Neuronal stem cell (in vitro differentiated cells): ENCODE results near the gene MAPK11.

Experiments
- DNase-seq: peaks from one replicate; pipeline ENCODE4 v3.0.0-alpha.2; 2013; ENCODE audit warnings: low spot score
- H2AFZ ChIP-seq: one replicate; pipeline ENCODE4 v1.6.1; 2013; ENCODE audit warnings: mild to moderate bottlenecking, low read length, inconsistent platforms
- H2AK5ac ChIP-seq: 2 replicates; pipeline ENCODE4 v1.6.1; 2013; ENCODE audit warnings: low read depth, mild to moderate bottlenecking, inconsistent platforms, low read length, moderate library complexity, mixed read lengths
- H2BK120ac ChIP-seq: 2 replicates; pipeline ENCODE4 v1.6.1; 2013; ENCODE audit warnings: low read depth, mild to moderate bottlenecking, inconsistent platforms, low read length, moderate library complexity, mixed read lengths
- H2BK12ac ChIP-seq: one replicate; pipeline ENCODE4 v1.6.1; 2013; ENCODE audit warnings: low read length, inconsistent platforms
- H2BK15ac ChIP-seq: 2 replicates; pipeline ENCODE4 v1.6.1; 2013; ENCODE audit warnings: mild to moderate bottlenecking, low read length, inconsistent platforms, mixed read lengths
- H2BK5ac ChIP-seq: one replicate; pipeline ENCODE4 v1.6.1; 2013; ENCODE audit warnings: inconsistent platforms, mild to moderate bottlenecking, low read length, moderate library complexity
- H3K14ac ChIP-seq: one replicate; pipeline ENCODE4 v1.6.1; 2013; ENCODE audit warnings: low read length, inconsistent platforms
- H3K18ac ChIP-seq: 2 replicates; pipeline ENCODE4 v1.6.1; 2013; ENCODE audit warnings: low read length, inconsistent platforms
- H3K23ac ChIP-seq: 2 replicates; pipeline ENCODE4 v1.6.1; 2013; ENCODE audit warnings: low read depth, mild to moderate bottlenecking, mixed read lengths, low read length, inconsistent platforms; ENCODE audit not compliant: poor library complexity
- H3K27ac ChIP-seq: replicated peaks from 3 replicates; pipeline ENCODE4 v1.5.1; 2013; ENCODE audit warnings: low read length, inconsistent platforms
- H3K27me3 ChIP-seq, 3 experiments: 2 replicates each; pipeline ENCODE4 v1.6.1; 2013; ENCODE audit warnings: low read length in 3 of 3, mild to moderate bottlenecking in 2 of 3, inconsistent platforms in 1 of 3, low read depth in 1 of 3, mixed read lengths in 1 of 3, moderate library complexity in 1 of 3; ENCODE audit not compliant: control insufficient read depth in 3 of 3, insufficient read depth in 3 of 3
- H3K36me3 ChIP-seq, 2 donors: replicated peaks in 1 of 2; 2 replicates each; pipeline ENCODE4 v1.6.1; 2013; ENCODE audit warnings: low read length in 2 of 2; ENCODE audit not compliant: control insufficient read depth in 2 of 2, insufficient read depth in 2 of 2
- H3K4ac ChIP-seq: 2 replicates; pipeline ENCODE4 v1.6.1; 2013; ENCODE audit warnings: inconsistent platforms, mild to moderate bottlenecking, low read length, moderate library complexity
- H3K4me1 ChIP-seq, 2 donors: 1 replicate in 1 of 2; 2 replicates in 1 of 2; pipeline ENCODE4 v1.6.1; 2013; ENCODE audit warnings: low read length in 2 of 2, low read depth in 1 of 2; ENCODE audit not compliant: control insufficient read depth in 2 of 2, insufficient read depth in 1 of 2
- H3K4me2 ChIP-seq: one replicate; pipeline ENCODE4 v1.6.1; 2013; ENCODE audit warnings: mild to moderate bottlenecking, low read length, inconsistent platforms; ENCODE audit not compliant: insufficient read depth, poor library complexity, severe bottlenecking
- H3K4me3 ChIP-seq, 2 donors: 2 replicates each; pipeline ENCODE4 v1.5.1; 2013; ENCODE audit warnings: low read length in 2 of 2, mild to moderate bottlenecking in 2 of 2, inconsistent platforms in 1 of 2, moderate library complexity in 1 of 2
- H3K79me1 ChIP-seq: one replicate; pipeline ENCODE4 v1.6.1; 2013; ENCODE audit warnings: low read depth, mild to moderate bottlenecking, inconsistent platforms, low read length, moderate library complexity
- H3K9ac ChIP-seq: one replicate; pipeline ENCODE4 v1.6.1; 2013; ENCODE audit warnings: mild to moderate bottlenecking, low read depth, low read length, inconsistent platforms; ENCODE audit not compliant: poor library complexity
- H3K9me3 ChIP-seq, 2 donors: replicated peaks in 1 of 2; 2 replicates each; pipeline versions ENCODE3 to v1.6.1; 2013; ENCODE audit warnings: low read length in 2 of 2, mild to moderate bottlenecking in 2 of 2, inconsistent platforms in 1 of 2, low read depth in 1 of 2, mixed read lengths in 1 of 2, moderate library complexity in 1 of 2; ENCODE audit not compliant: control insufficient read depth in 2 of 2, insufficient read depth in 1 of 2
- H4K8ac ChIP-seq: one replicate; pipeline ENCODE4 v1.6.1; 2013; ENCODE audit warnings: low read depth, mild to moderate bottlenecking, inconsistent platforms, low read length, moderate library complexity
- H4K91ac ChIP-seq: one replicate; pipeline ENCODE4 v1.6.1; 2013; ENCODE audit warnings: low read length, low read depth, mild to moderate bottlenecking, inconsistent platforms; ENCODE audit not compliant: poor library complexity
- WGBS, 2 donors: extraction: QIAGEN DNeasy Blood & Tissue Kit; methylation state at CpG; one replicate each; pipeline ENCODE4 v1.1.7; 2013; ENCODE audit warnings: missing lambda C conversion rate in 2 of 2, mixed read lengths in 1 of 2; ENCODE audit not compliant: insufficient read length in 2 of 2, insufficient replicate concordance in 1 of 2; ENCODE audit errors: extremely low coverage in 2 of 2; 5-methylcytosine and 5-hydroxymethylcytosine counted together

Gene MAPK11

DNA sequence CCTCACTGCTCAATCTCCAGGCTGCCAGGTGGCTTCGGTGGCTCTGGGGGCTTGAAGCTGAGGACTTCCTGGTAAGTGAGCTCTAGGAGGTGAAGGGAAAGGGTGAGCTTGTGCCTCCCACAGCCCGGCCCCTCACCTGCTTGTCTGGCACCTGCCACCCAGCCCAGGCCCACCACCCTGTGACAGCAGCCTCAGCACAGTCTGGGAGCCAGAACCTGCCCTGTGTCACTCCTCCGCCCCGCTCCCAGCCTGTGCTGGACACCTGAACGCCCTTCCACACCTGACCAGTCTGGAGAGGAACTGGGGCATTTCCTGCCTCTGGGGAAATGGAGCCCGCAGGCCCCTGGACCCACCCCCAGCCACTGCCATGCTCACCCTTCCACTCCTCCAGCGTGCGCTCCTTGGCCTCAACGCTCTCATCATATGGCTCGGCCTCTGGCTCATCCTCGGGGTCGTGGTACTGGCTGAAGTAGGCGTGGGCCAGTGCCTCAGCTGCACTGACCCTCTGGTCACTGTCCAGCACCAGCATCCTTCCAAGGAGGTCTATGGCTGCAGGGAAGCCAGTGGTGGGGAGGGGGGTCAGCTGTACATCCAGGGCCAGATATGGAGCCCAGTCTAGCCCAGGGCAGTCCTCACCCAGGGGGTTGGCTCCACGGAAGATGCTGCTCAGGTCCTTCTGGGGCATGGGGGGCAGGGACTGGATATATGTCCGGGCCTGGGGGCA, 5.1 kb downstream of the MAPK11 start:
- H3K27ac ChIP-seq: no peak overlapping the region
- H2BK15ac ChIP-seq: peak overlapping the region; percentile 95
- no peak overlapping the region for H2AFZ ChIP-seq
- H3K9ac ChIP-seq: no peak overlapping the region
- no CpG with 5 or more reads among the region's 15 CpGs for WGBS, 2 donors
- H3K79me1 ChIP-seq: peaks cover 6% of the 10 kb centered on the region
- H2BK120ac ChIP-seq: no peak overlapping the region
- peak overlapping the region; percentile 60 for H2BK12ac ChIP-seq
- H3K4me2 ChIP-seq: no peak overlapping the region
- H3K36me3 ChIP-seq: peaks cover 0 to 17% of the 10 kb centered on the region in 2 donors
- peak overlapping the region; percentile 27 for H3K18ac ChIP-seq
- no peak overlapping the region for H3K4me3 ChIP-seq
- peaks cover 0 to 7% (median 0%) of the 10 kb centered on the region in 3 experiments for H3K27me3 ChIP-seq
- H4K8ac ChIP-seq: peak overlapping the region; percentile 9
- peak overlapping the region; percentile 63 for H2BK5ac ChIP-seq
- peaks cover 4% of the 10 kb centered on the region in 2 donors for H3K9me3 ChIP-seq
- H3K4ac ChIP-seq: no peak overlapping the region
- no peak overlapping the region for H4K91ac ChIP-seq
- peak overlapping the region; percentile 85 for H2AK5ac ChIP-seq
- no peak overlapping the region for H3K14ac ChIP-seq
- DNase-seq: no peak
- peaks cover 11 to 24% of the 10 kb centered on the region in 2 donors for H3K4me1 ChIP-seq
- peak overlapping the region; percentile 48 for H3K23ac ChIP-seq

GRCh38 chr22:50264104-50264745, 6.0 kb downstream of the MAPK11 start:
- peak overlapping the region; percentile 97 for H2AK5ac ChIP-seq
- H2BK15ac ChIP-seq: peak overlapping the region; percentile 95
- H3K9ac ChIP-seq: no peak overlapping the region
- H2BK12ac ChIP-seq: peak overlapping the region; percentile 84
- no peak overlapping the region for H2AFZ ChIP-seq
- no CpG with 5 or more reads among the region's 15 CpGs for WGBS, 2 donors
- no peak overlapping the region for H4K8ac ChIP-seq
- peaks cover 10% of the 10 kb centered on the region for H3K79me1 ChIP-seq
- no peak overlapping the region for H4K91ac ChIP-seq
- H3K27ac ChIP-seq: no peak overlapping the region
- H3K18ac ChIP-seq: no peak overlapping the region
- H3K4me2 ChIP-seq: no peak overlapping the region
- no peak overlapping the region for H3K4me3 ChIP-seq
- H3K27me3 ChIP-seq: peaks cover 0 to 2% (median 0%) of the 10 kb centered on the region in 3 experiments
- no peak overlapping the region for H3K23ac ChIP-seq
- no peak overlapping the region for H2BK5ac ChIP-seq
- no peak overlapping the region for H3K4ac ChIP-seq
- no peak overlapping the region for H2BK120ac ChIP-seq
- peaks cover 4% of the 10 kb centered on the region in 2 donors for H3K9me3 ChIP-seq
- peaks cover 11 to 20% of the 10 kb centered on the region in 2 donors for H3K4me1 ChIP-seq
- H3K36me3 ChIP-seq: peaks cover 0 to 17% of the 10 kb centered on the region in 2 donors
- no peak for DNase-seq
- H3K14ac ChIP-seq: no peak overlapping the region

DNA sequence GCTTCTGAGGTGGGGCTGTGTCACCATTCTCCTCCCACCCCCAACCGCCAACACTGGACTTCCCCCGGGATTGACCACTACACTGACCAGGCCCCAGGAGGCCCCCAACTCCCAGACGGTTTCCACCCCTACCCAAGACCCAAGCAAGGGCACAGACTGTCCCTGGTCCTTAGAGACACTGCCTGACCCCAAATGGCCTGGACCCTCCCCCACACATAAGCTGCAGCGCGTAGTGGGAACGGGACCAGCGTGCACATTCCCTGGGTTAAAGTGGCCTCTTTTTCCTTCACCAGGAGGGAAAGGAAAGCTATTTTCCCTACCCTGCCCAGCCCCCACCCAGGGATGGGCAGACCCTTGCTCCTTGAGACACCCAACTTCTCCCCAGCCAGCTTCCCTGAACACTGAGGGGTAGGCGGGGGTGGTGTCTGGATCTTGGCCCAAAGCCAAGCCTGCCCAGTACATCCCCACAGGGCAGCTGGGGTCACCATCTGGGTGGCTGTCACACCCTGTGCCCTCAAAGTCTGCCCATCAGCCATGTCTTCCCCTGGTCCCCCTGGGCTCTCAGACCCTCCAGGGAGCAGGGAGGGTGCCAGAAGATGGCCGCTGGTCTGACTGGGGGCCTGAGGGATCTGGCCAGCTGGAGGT, 7.1 kb downstream of the MAPK11 start:
- peaks cover 0 to 24% of the 10 kb centered on the region in 2 donors for H3K36me3 ChIP-seq
- DNase-seq: no peak

More for the DNA sequence above, 7.1 kb downstream of the MAPK11 start:
- Histone ChIP-seq H3K4me1 (peaks cover 11 to 18% of the 10 kb centered on the region in 2 donors), H3K4me3 (no peak overlapping the region), H4K8ac (no peak overlapping the region), H2BK120ac (peak overlapping the region; percentile 88), H2AFZ (no peak overlapping the region), H3K9me3 (peaks cover 4% of the 10 kb centered on the region in 2 donors), H2AK5ac (peak overlapping the region; percentile 99), H4K91ac (peak overlapping the region; percentile 26), H3K18ac (peak overlapping the region; percentile 96), H3K23ac (peak overlapping the region; percentile 29), H2BK12ac (peak overlapping the region; percentile 89), H3K79me1 (peaks cover 15% of the 10 kb centered on the region), H3K27ac (no peak overlapping the region), H3K4ac (no peak overlapping the region), H3K9ac (no peak overlapping the region), H2BK5ac (peak overlapping the region; percentile 98), H3K4me2 (no peak overlapping the region), H3K27me3 (no peaks in the 10 kb centered on the region), H2BK15ac (peak overlapping the region; percentile 99), H3K14ac (peak overlapping the region; percentile 67)
- WGBS, 2 donors: no CpG with 5 or more reads among the region's 9 CpGs
